HG03280 (cell line): ENCODE data around the gene BCAS4.

Source experiments
- ATAC-seq: cut with Tn5 transposase; IDR thresholded peaks from one replicate; pipeline ENCODE4 v1.9.1; 2021; ENCODE audit warnings: mild to moderate bottlenecking, moderate library complexity; ENCODE audit not compliant: unreplicated experiment

Gene BCAS4

GRCh38 chr20:50820515-50821256 is 25.8 kb downstream of the BCAS4 start:
- ATAC-seq = no peak

- ATAC-seq = no peak
These were observed 26.5 kb downstream of the BCAS4 start for GRCh38 chr20:50821257-50821921.

- ATAC-seq = no peak
These were observed 27.1 kb downstream of the BCAS4 start for GRCh38 chr20:50821994-50822393.

- ATAC-seq = no peak
These were observed 28.5 kb downstream of the BCAS4 start for GRCh38 chr20:50823319-50823718.

GRCh38 chr20:50824137-50824536 is 29.3 kb downstream of the BCAS4 start:
- no peak for ATAC-seq

- ATAC-seq = no peak
These were observed 31.3 kb downstream of the BCAS4 start for GRCh38 chr20:50826121-50826520.

GRCh38 chr20:50828363-50829136 is 33.7 kb downstream of the BCAS4 start:
- ATAC-seq = no peak

GRCh38 chr20:50831622-50832021 is 36.8 kb downstream of the BCAS4 start:
- no peak for ATAC-seq

- no peak for ATAC-seq
These were observed 39.7 kb downstream of the BCAS4 start for GRCh38 chr20:50834599-50835005.

GRCh38 chr20:50837532-50838321 is 42.9 kb downstream of the BCAS4 start:
- peak; percentile 74 for ATAC-seq

GRCh38 chr20:50838322-50838625 is 43.4 kb downstream of the BCAS4 start:
- no peak for ATAC-seq

- ATAC-seq = no peak
These were observed 44.0 kb downstream of the BCAS4 start for GRCh38 chr20:50838707-50839385.

GRCh38 chr20:50842821-50843220 is 48.0 kb downstream of the BCAS4 start:
- ATAC-seq = no peak

- no peak for ATAC-seq
These were observed 48.7 kb downstream of the BCAS4 start for GRCh38 chr20:50843331-50844276.

- ATAC-seq = peak; percentile 84
These were observed 49.7 kb downstream of the BCAS4 start for GRCh38 chr20:50844430-50845100.

- no peak for ATAC-seq
These were observed 50.8 kb downstream of the BCAS4 start for GRCh38 chr20:50845566-50846215.

- ATAC-seq = no peak
These were observed 53.5 kb downstream of the BCAS4 start for GRCh38 chr20:50848341-50848808.
